ENCODE results near the gene EFCAB6. TPM values are rescaled to one million over a fixed set of nuclear protein-coding genes. Genes with fewer than 3 reads are reported as not detected.

EFCAB6 gene
- total and polyA plus RNA-seq, 10 of the 15 experiments (the other 5 are each of a cell fraction or from before 2014, with no cell fraction given), result 0.05 to 0.42 (median 0.19) TPM

DNA sequence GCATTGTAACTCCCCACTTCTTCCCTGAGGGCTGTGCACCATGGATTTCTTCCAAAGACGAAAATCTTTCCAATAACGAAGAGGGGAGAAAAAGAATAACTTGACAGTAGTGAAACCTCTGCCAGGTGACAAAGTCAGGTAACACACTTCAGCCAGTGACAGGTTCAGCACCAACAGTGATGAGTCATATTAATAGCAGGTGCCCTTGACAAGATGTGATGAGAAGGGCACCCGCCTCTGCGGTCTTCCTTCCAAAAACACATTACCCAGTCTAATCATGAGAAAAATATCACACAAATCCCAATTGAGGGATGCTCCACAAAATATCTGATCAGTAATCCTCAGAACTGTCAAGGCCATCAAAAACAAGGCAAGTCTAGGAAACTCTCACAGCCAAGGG, 157.8 kb downstream of the EFCAB6 start:
- ChIA-PET POLR2A (no interaction called here), CTCF (no interaction called here), SMC1A (ENCODE audit: uncharacterized antibody, unreplicated experiment) (no interaction called here), RAD21 (ENCODE audit: unreplicated experiment) (no interaction called here)
- H2AFZ ChIP-seq (ENCODE audit: control insufficient read depth, low read depth, low read length), result no peak overlapping the region
- H3K4me1 ChIP-seq (ENCODE audit: control insufficient read depth, insufficient read depth, low read length), result no peaks in the 10 kb centered on the region
- no peaks in the 10 kb centered on the region; the same call in 2 of the 3 replicates for H3K9me3 ChIP-seq (replicated peaks; ENCODE audit: control insufficient read depth, insufficient read depth, low read length)
- H3K36me3 ChIP-seq (ENCODE audit: control insufficient read depth in 2 of 2, insufficient read depth in 2 of 2, low read length in 1 of 2), result no peaks in the 10 kb centered on the region
- DNase-seq (ENCODE audit: low read depth, low spot score) (no peak), FAIRE-seq (no peak), ATAC-seq (no peak)
- no TSS peak for BruUV-seq (replicated peaks)
- no peak overlapping the region for H3K27ac ChIP-seq (ENCODE audit: control insufficient read depth, insufficient read depth)
- H4K20me1 ChIP-seq (ENCODE audit: control insufficient read depth, insufficient read depth), result no peaks in the 10 kb centered on the region
- 50% methylated on average over 4 of the region's 4 CpGs for WGBS (ENCODE audit: insufficient coverage, insufficient replicate concordance, low lambda C conversion rate, missing lambda C conversion rate)
- H3K79me2 ChIP-seq (ENCODE audit: control insufficient read depth, insufficient read depth, low read length), result no peaks in the 10 kb centered on the region
- no peak overlapping the region for H3K9ac ChIP-seq (ENCODE audit: control insufficient read depth, insufficient read depth, low read length)
- H3K4me2 ChIP-seq (ENCODE audit: control insufficient read depth, insufficient read depth), result no peak overlapping the region
- H3K27me3 ChIP-seq (replicated peaks in 1 of 2; ENCODE audit: control insufficient read depth in 2 of 2, insufficient read depth in 2 of 2, low read length in 1 of 2), result no peaks in the 10 kb centered on the region
- no peak overlapping the region for H3K4me3 ChIP-seq
- in situ Hi-C loops (cut with MboI), result no loop called here
- intact Hi-C loops (cut with micrococcal nuclease; ENCODE audit: unreplicated experiment), result no loop called here
- TF ChIP-seq BHLHE40 (IDR thresholded peaks at IDR 0.05; ENCODE audit: borderline replicate concordance in 1 of 2, low read depth in 2 of 2, low read length in 1 of 2) (no peak), MEF2B (IDR thresholded peaks at IDR 0.05; ENCODE audit: partially characterized antibody, poor library complexity, severe bottlenecking) (no peak), MEF2A (IDR thresholded peaks at IDR 0.05; ENCODE audit: insufficient read depth, low read depth, low read length) (no peak), KLF5 (IDR thresholded peaks at IDR 0.05; ENCODE audit: partially characterized antibody) (no peak), ESRRA (IDR thresholded peaks at IDR 0.05; ENCODE audit: low read length) (no peak), TARDBP (IDR thresholded peaks at IDR 0.05; ENCODE audit: borderline replicate concordance) (no peak), CREM (IDR thresholded peaks at IDR 0.05; ENCODE audit: low read depth) (no peak), RCOR1 (conservative IDR thresholded peaks at IDR 0.05; ENCODE audit: low read depth, low read length) (no peak), ZNF687 (IDR thresholded peaks at IDR 0.05) (no peak)
- TF ChIP-seq, protein P1, sequence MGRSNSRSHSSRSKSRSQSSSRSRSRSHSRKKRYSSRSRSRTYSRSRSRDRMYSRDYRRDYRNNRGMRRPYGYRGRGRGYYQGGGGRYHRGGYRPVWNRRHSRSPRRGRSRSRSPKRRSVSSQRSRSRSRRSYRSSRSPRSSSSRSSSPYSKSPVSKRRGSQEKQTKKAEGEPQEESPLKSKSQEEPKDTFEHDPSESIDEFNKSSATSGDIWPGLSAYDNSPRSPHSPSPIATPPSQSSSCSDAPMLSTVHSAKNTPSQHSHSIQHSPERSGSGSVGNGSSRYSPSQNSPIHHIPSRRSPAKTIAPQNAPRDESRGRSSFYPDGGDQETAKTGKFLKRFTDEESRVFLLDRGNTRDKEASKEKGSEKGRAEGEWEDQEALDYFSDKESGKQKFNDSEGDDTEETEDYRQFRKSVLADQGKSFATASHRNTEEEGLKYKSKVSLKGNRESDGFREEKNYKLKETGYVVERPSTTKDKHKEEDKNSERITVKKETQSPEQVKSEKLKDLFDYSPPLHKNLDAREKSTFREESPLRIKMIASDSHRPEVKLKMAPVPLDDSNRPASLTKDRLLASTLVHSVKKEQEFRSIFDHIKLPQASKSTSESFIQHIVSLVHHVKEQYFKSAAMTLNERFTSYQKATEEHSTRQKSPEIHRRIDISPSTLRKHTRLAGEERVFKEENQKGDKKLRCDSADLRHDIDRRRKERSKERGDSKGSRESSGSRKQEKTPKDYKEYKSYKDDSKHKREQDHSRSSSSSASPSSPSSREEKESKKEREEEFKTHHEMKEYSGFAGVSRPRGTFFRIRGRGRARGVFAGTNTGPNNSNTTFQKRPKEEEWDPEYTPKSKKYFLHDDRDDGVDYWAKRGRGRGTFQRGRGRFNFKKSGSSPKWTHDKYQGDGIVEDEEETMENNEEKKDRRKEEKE (IDR thresholded peaks at IDR 0.05), result no peak
- TF ChIP-seq, protein P2, sequence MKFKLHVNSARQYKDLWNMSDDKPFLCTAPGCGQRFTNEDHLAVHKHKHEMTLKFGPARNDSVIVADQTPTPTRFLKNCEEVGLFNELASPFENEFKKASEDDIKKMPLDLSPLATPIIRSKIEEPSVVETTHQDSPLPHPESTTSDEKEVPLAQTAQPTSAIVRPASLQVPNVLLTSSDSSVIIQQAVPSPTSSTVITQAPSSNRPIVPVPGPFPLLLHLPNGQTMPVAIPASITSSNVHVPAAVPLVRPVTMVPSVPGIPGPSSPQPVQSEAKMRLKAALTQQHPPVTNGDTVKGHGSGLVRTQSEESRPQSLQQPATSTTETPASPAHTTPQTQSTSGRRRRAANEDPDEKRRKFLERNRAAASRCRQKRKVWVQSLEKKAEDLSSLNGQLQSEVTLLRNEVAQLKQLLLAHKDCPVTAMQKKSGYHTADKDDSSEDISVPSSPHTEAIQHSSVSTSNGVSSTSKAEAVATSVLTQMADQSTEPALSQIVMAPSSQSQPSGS (IDR thresholded peaks at IDR 0.05; ENCODE audit: low read length), result no peak
- TF ChIP-seq, protein P3, sequence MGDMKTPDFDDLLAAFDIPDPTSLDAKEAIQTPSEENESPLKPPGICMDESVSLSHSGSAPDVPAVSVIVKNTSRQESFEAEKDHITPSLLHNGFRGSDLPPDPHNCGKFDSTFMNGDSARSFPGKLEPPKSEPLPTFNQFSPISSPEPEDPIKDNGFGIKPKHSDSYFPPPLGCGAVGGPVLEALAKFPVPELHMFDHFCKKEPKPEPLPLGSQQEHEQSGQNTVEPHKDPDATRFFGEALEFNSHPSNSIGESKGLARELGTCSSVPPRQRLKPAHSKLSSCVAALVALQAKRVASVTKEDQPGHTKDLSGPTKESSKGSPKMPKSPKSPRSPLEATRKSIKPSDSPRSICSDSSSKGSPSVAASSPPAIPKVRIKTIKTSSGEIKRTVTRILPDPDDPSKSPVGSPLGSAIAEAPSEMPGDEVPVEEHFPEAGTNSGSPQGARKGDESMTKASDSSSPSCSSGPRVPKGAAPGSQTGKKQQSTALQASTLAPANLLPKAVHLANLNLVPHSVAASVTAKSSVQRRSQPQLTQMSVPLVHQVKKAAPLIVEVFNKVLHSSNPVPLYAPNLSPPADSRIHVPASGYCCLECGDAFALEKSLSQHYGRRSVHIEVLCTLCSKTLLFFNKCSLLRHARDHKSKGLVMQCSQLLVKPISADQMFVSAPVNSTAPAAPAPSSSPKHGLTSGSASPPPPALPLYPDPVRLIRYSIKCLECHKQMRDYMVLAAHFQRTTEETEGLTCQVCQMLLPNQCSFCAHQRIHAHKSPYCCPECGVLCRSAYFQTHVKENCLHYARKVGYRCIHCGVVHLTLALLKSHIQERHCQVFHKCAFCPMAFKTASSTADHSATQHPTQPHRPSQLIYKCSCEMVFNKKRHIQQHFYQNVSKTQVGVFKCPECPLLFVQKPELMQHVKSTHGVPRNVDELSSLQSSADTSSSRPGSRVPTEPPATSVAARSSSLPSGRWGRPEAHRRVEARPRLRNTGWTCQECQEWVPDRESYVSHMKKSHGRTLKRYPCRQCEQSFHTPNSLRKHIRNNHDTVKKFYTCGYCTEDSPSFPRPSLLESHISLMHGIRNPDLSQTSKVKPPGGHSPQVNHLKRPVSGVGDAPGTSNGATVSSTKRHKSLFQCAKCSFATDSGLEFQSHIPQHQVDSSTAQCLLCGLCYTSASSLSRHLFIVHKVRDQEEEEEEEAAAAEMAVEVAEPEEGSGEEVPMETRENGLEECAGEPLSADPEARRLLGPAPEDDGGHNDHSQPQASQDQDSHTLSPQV (IDR thresholded peaks at IDR 0.05), result no peak

Data from GM12878 (cell line).